Measurements from ENCODE around the gene PAX3. TPM values are rescaled to one million over a fixed set of nuclear protein-coding genes. Genes with fewer than 3 reads are reported as not detected.

PAX3 gene
- total RNA-seq, 1 experiment from 2014 or later: not detected

- no peaks in the 10 kb centered on the region for H3K79me2 ChIP-seq (ENCODE audit: insufficient read depth, low read length)
- H2AFZ ChIP-seq (ENCODE audit: low read depth, low read length, poor library complexity, severe bottlenecking): no peak overlapping the region
- no peak overlapping the region for H3K4me3 ChIP-seq (replicated peaks in 1 of 2; ENCODE audit: low read depth in 1 of 2, low read length in 2 of 2)
- DNase-seq (ENCODE audit: low read depth, low spot score) (no peak), ATAC-seq (no peak)
- TF ChIP-seq EZH2 (IDR thresholded peaks at IDR 0.05) (no peak), SP1 (IDR thresholded peaks at IDR 0.05; ENCODE audit: low read depth) (no peak), FOSL1 (IDR thresholded peaks at IDR 0.05; ENCODE audit: low read depth) (no peak), SRF (IDR thresholded peaks at IDR 0.05; ENCODE audit: low read depth) (no peak), ZFX (IDR thresholded peaks at IDR 0.05) (no peak), CEBPB (IDR thresholded peaks at IDR 0.05; ENCODE audit: low read depth) (no peak)
- POLR2A ChIA-PET: no interaction called here
- no peak overlapping the region for H3K27ac ChIP-seq (ENCODE audit: low read depth, low read length)
- no peaks in the 10 kb centered on the region for H3K4me1 ChIP-seq (ENCODE audit: control insufficient read depth in 1 of 2, insufficient read depth in 2 of 2, low read length in 2 of 2)
- H3K9me2 ChIP-seq (ENCODE audit: insufficient read depth): no peaks in the 10 kb centered on the region
- no peaks in the 10 kb centered on the region for H4K20me1 ChIP-seq (ENCODE audit: insufficient read depth)
- intact Hi-C loops (cut with micrococcal nuclease): no loop called here
- peaks cover 50% of the 10 kb centered on the region for H3K27me3 ChIP-seq (ENCODE audit: insufficient read depth, low read length)
- no peak overlapping the region for H3K9ac ChIP-seq (ENCODE audit: low read length)
- H3K4me2 ChIP-seq (ENCODE audit: low read length): no peak overlapping the region
- no peaks in the 10 kb centered on the region for H3K36me3 ChIP-seq (ENCODE audit: control insufficient read depth in 1 of 2, insufficient read depth in 2 of 2, low read length in 2 of 2)
- RAD21 ChIA-PET (ENCODE audit: low non-redundant PET in 1 of 2, low total read pairs in 2 of 2, uncharacterized antibody in 2 of 2, unreplicated experiment in 2 of 2): no interaction called here
- H3K9me3 ChIP-seq (ENCODE audit: control insufficient read depth in 1 of 2, insufficient read depth in 1 of 2, low read depth in 1 of 2, low read length in 2 of 2): no peaks in the 10 kb centered on the region
- BruUV-seq (replicated peaks): no TSS peak
- CTCF ChIA-PET: no interaction called here
Observed at GRCh38 chr2:222179592-222179991, 119.2 kb downstream of the PAX3 start.

- DNase-seq (ENCODE audit: low read depth, low spot score) (no peak), ATAC-seq (no peak)
- Histone ChIP-seq H3K4me1 (ENCODE audit: control insufficient read depth in 1 of 2, insufficient read depth in 2 of 2, low read length in 2 of 2) (no peaks in the 10 kb centered on the region), H3K4me3 (replicated peaks in 1 of 2; ENCODE audit: low read depth in 1 of 2, low read length in 2 of 2) (no peak overlapping the region), H3K9ac (ENCODE audit: low read length) (no peak overlapping the region), H2AFZ (ENCODE audit: low read depth, low read length, poor library complexity, severe bottlenecking) (no peak overlapping the region), H3K27me3 (ENCODE audit: insufficient read depth, low read length) (peaks cover 51% of the 10 kb centered on the region), H4K20me1 (ENCODE audit: insufficient read depth) (no peaks in the 10 kb centered on the region), H3K79me2 (ENCODE audit: insufficient read depth, low read length) (no peaks in the 10 kb centered on the region), H3K9me3 (ENCODE audit: control insufficient read depth in 1 of 2, insufficient read depth in 1 of 2, low read depth in 1 of 2, low read length in 2 of 2) (no peaks in the 10 kb centered on the region), H3K36me3 (ENCODE audit: control insufficient read depth in 1 of 2, insufficient read depth in 2 of 2, low read length in 2 of 2) (no peaks in the 10 kb centered on the region), H3K27ac (ENCODE audit: low read depth, low read length) (no peak overlapping the region), H3K9me2 (ENCODE audit: insufficient read depth) (no peaks in the 10 kb centered on the region), H3K4me2 (ENCODE audit: low read length) (no peak overlapping the region)
- intact Hi-C loops (cut with micrococcal nuclease): no loop called here
- TF ChIP-seq JUND (IDR thresholded peaks at IDR 0.05) (no peak), EGR1 (IDR thresholded peaks at IDR 0.05; ENCODE audit: low read depth) (no peak), REST (IDR thresholded peaks at IDR 0.05; ENCODE audit: low read depth) (no peak), CEBPB (IDR thresholded peaks at IDR 0.05; ENCODE audit: low read depth) (no peak), POLR2A (IDR thresholded peaks at IDR 0.05; ENCODE audit: borderline replicate concordance, extremely low read depth, insufficient read depth, insufficient read length) (no peak), ZNF274 (IDR thresholded peaks at IDR 0.05; ENCODE audit: low read depth, low read length) (no peak), CBX3 (IDR thresholded peaks at IDR 0.05; ENCODE audit: low read depth) (no peak)
- ChIA-PET POLR2A (no interaction called here), RAD21 (ENCODE audit: low non-redundant PET in 1 of 2, low total read pairs in 2 of 2, uncharacterized antibody in 2 of 2, unreplicated experiment in 2 of 2) (interaction anchor here in 1 of 2 experiments (0.7 kb wide), 1 partner anchor 515 kb away, joined by 4 read pairs; no protein-coding TSS in a partner anchor), CTCF (no interaction called here)
- no TSS peak for BruUV-seq (replicated peaks)
Observed at GRCh38 chr2:222178450-222178849, 120.3 kb downstream of the PAX3 start.
